ENCODE measurements around the gene FGD5. TPM values are rescaled to one million over a fixed set of nuclear protein-coding genes. Genes with fewer than 3 reads are reported as not detected.

Gene FGD5
- total and polyA plus RNA-seq, 2 donors (not counting 1 experiment from before 2014, with no cell fraction given): 0.03 to 0.50 TPM

- Histone ChIP-seq H2AFZ (ENCODE audit: low read length) (no peak overlapping the region), H3K4me1 (ENCODE audit: control insufficient read depth, extremely low read depth, insufficient read depth, low read length) (no peaks in the 10 kb centered on the region), H3K4me2 (ENCODE audit: extremely low read depth, insufficient read depth, low read length) (no peak overlapping the region), H3K4me3 (replicated peaks in 1 of 4; ENCODE audit: control extremely low read depth in 1 of 4, insufficient read depth in 1 of 4, low read depth in 3 of 4, low read length in 4 of 4) (no peak overlapping the region), H3K27me3 (ENCODE audit: control insufficient read depth, insufficient read depth, low read length) (no peaks in the 10 kb centered on the region), H3K79me2 (ENCODE audit: control insufficient read depth, insufficient read depth, low read length) (no peaks in the 10 kb centered on the region), H3K27ac (ENCODE audit: insufficient read depth, low read length) (no peak overlapping the region), H3K36me3 (ENCODE audit: control insufficient read depth, insufficient read depth, low read length) (no peaks in the 10 kb centered on the region), H3K9ac (ENCODE audit: insufficient read depth, low read length) (no peak overlapping the region), H4K20me1 (ENCODE audit: control insufficient read depth, extremely low read depth, insufficient read depth, low read length) (no peaks in the 10 kb centered on the region), H3K9me3 (ENCODE audit: control insufficient read depth, insufficient read depth, low read depth, low read length) (no peaks in the 10 kb centered on the region)
- no peak for DNase-seq (ENCODE audit: low read depth in 2 of 2)
- TF ChIP-seq EZH2 (IDR thresholded peaks at IDR 0.05; ENCODE audit: low read length, missing control alignments) (no peak), CTCF (conservative IDR thresholded peaks at IDR 0.05 in 1 of 2, IDR thresholded peaks at IDR 0.05 in 1 of 2; ENCODE audit: low read depth in 1 of 2, low read length in 2 of 2) (no peak)
Measured at GRCh38 chr3:14884665-14885064, 65.9 kb downstream of the FGD5 start.

DNA sequence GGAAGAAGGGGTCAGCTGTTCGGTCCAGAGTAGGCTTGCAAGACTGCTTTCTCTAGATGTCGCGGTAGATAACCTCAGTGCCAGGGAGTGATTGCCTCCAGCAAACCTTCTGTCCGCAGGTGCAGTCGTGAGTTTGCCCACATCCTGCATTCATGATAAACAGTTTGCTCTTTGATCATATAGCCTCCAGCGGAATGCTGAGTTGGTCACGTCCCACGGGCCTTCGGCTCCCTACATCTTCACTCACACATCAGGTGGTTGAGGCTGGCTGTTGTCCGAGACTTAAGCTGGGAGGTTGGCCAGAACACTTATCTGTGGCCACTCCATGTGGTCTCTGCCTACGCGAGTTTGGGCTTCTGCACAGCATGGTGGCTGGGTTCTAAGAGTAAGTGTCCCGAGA, 66.5 kb downstream of the FGD5 start:
- no peak for DNase-seq (ENCODE audit: low read depth in 2 of 2)
- H3K27me3 ChIP-seq (ENCODE audit: control insufficient read depth, insufficient read depth, low read length): no peaks in the 10 kb centered on the region
- H3K4me3 ChIP-seq (replicated peaks in 1 of 4; ENCODE audit: control extremely low read depth in 1 of 4, insufficient read depth in 1 of 4, low read depth in 3 of 4, low read length in 4 of 4): no peak overlapping the region
- H2AFZ ChIP-seq (ENCODE audit: low read length): no peak overlapping the region
- H3K9me3 ChIP-seq (ENCODE audit: control insufficient read depth, insufficient read depth, low read depth, low read length): no peaks in the 10 kb centered on the region
- no peaks in the 10 kb centered on the region for H3K79me2 ChIP-seq (ENCODE audit: control insufficient read depth, insufficient read depth, low read length)
- H3K36me3 ChIP-seq (ENCODE audit: control insufficient read depth, insufficient read depth, low read length): no peaks in the 10 kb centered on the region
- H3K4me1 ChIP-seq (ENCODE audit: control insufficient read depth, extremely low read depth, insufficient read depth, low read length): no peaks in the 10 kb centered on the region
- no peaks in the 10 kb centered on the region for H4K20me1 ChIP-seq (ENCODE audit: control insufficient read depth, extremely low read depth, insufficient read depth, low read length)
- TF ChIP-seq CTCF (conservative IDR thresholded peaks at IDR 0.05 in 1 of 2, IDR thresholded peaks at IDR 0.05 in 1 of 2; ENCODE audit: low read depth in 1 of 2, low read length in 2 of 2): no peak
- TF ChIP-seq EZH2 (IDR thresholded peaks at IDR 0.05; ENCODE audit: low read length, missing control alignments): no peak
- no peak overlapping the region for H3K4me2 ChIP-seq (ENCODE audit: extremely low read depth, insufficient read depth, low read length)
- no peak overlapping the region for H3K9ac ChIP-seq (ENCODE audit: insufficient read depth, low read length)
- H3K27ac ChIP-seq (ENCODE audit: insufficient read depth, low read length): no peak overlapping the region

DNA sequence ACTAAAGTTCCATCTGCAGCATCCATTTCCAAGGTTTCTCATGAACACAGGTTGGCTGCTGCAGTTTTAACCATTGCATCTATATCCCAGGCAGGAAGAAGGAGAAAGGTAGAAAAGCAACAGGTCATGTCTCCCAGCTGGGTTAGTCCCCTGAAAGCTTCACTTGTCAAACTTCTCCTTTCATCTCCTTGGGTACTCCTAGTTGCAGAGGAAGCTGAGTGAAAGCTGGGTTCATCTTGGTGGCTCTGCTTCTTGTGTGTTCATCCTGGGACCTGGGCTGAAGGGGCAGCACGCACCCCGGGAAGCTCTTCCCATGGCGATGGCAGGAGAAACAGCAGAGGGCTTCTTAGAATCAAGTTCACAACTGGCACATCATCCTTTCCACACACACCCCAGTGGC, 67.3 kb downstream of the FGD5 start:
- Histone ChIP-seq H3K9ac (ENCODE audit: insufficient read depth, low read length) (no peak overlapping the region), H3K36me3 (ENCODE audit: control insufficient read depth, insufficient read depth, low read length) (no peaks in the 10 kb centered on the region), H3K4me3 (replicated peaks in 1 of 4; ENCODE audit: control extremely low read depth in 1 of 4, insufficient read depth in 1 of 4, low read depth in 3 of 4, low read length in 4 of 4) (no peak overlapping the region), H3K4me2 (ENCODE audit: extremely low read depth, insufficient read depth, low read length) (no peak overlapping the region), H3K79me2 (ENCODE audit: control insufficient read depth, insufficient read depth, low read length) (no peaks in the 10 kb centered on the region), H3K4me1 (ENCODE audit: control insufficient read depth, extremely low read depth, insufficient read depth, low read length) (no peaks in the 10 kb centered on the region), H2AFZ (ENCODE audit: low read length) (no peak overlapping the region), H3K9me3 (ENCODE audit: control insufficient read depth, insufficient read depth, low read depth, low read length) (no peaks in the 10 kb centered on the region), H4K20me1 (ENCODE audit: control insufficient read depth, extremely low read depth, insufficient read depth, low read length) (no peaks in the 10 kb centered on the region), H3K27me3 (ENCODE audit: control insufficient read depth, insufficient read depth, low read length) (no peaks in the 10 kb centered on the region), H3K27ac (ENCODE audit: insufficient read depth, low read length) (no peak overlapping the region)
- no peak for DNase-seq (ENCODE audit: low read depth in 2 of 2)
- TF ChIP-seq CTCF (conservative IDR thresholded peaks at IDR 0.05 in 1 of 2, IDR thresholded peaks at IDR 0.05 in 1 of 2; ENCODE audit: low read depth in 1 of 2, low read length in 2 of 2) (no peak), EZH2 (IDR thresholded peaks at IDR 0.05; ENCODE audit: low read length, missing control alignments) (no peak)
